ENCODE results near the gene ROR2.

DNA sequence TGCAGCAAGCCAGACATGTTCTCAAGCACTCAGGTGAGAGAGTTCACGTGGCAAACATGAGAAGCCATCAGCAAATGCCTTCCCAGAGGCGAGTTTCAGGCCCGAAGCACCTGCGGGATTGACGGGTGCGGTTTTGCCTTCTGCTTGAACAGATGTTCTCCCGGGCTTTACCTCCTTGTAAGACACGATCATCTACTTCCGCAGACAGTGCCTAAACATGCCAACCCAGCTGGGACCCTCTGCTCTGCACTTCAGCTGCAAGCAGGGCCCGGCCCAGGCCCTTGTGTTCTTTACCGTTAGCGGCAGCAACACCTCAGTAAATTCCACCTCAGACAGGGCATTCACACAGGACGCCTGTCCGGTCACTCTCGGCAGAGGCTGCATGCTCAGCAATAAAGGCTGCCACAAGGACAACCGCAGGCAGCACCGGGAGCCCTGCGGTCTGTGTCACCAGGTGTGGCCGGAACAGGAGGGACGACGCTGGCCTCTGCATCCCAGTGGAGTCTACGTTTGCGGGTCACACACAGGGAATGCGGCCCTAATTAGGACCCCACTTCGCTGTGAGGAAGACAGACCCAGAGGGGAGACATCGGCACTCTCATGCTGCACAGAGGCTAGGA, 139.6 kb downstream of the ROR2 start:
- TF ChIP-seq, protein P1, sequence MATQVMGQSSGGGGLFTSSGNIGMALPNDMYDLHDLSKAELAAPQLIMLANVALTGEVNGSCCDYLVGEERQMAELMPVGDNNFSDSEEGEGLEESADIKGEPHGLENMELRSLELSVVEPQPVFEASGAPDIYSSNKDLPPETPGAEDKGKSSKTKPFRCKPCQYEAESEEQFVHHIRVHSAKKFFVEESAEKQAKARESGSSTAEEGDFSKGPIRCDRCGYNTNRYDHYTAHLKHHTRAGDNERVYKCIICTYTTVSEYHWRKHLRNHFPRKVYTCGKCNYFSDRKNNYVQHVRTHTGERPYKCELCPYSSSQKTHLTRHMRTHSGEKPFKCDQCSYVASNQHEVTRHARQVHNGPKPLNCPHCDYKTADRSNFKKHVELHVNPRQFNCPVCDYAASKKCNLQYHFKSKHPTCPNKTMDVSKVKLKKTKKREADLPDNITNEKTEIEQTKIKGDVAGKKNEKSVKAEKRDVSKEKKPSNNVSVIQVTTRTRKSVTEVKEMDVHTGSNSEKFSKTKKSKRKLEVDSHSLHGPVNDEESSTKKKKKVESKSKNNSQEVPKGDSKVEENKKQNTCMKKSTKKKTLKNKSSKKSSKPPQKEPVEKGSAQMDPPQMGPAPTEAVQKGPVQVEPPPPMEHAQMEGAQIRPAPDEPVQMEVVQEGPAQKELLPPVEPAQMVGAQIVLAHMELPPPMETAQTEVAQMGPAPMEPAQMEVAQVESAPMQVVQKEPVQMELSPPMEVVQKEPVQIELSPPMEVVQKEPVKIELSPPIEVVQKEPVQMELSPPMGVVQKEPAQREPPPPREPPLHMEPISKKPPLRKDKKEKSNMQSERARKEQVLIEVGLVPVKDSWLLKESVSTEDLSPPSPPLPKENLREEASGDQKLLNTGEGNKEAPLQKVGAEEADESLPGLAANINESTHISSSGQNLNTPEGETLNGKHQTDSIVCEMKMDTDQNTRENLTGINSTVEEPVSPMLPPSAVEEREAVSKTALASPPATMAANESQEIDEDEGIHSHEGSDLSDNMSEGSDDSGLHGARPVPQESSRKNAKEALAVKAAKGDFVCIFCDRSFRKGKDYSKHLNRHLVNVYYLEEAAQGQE (IDR thresholded peaks at IDR 0.05; ENCODE audit: insufficient read depth in 1 of 2, low read depth in 2 of 2, low read length in 1 of 2) = no peak
- TF ChIP-seq POLR2AphosphoS5 (IDR thresholded peaks at IDR 0.05; ENCODE audit: low read depth, low read length) = no peak

Data from Panc1 (cell line).